HCT116 (cell line): ENCODE data around the gene SGMS1. TPM values are rescaled to one million over a fixed set of nuclear protein-coding genes. Genes with fewer than 3 reads are reported as not detected.

Experiments
- ATAC-seq: fragments of 200-7000 bp; cut with Tn5 transposase; 2 replicates; pipeline ENCODE4 v1.9.1; 2020; ENCODE audit warnings: mild to moderate bottlenecking, moderate library complexity
- BruUV-seq: library from RNA; stranded (reverse); fragments of 400-500 nt; replicated peaks from 2 replicates; lab custom pipeline; 2021; lab: Mats Ljungman, UMichigan
- CTCF ChIA-PET: fragments of 300-600 bp; sonication (Branson Sonifier 250); formaldehyde crosslinking; loops from one replicate; lab custom pipeline; 2021; ENCODE audit warnings: antibody characterized with exemption; lab: Charles Lee
- POLR2A ChIA-PET: fragments of 300-600, 350-600 bp; sonication (Branson Sonifier 250); formaldehyde crosslinking; loops from one replicate; lab custom pipeline; 2021; ENCODE audit warnings: antibody characterized with exemption; lab: Charles Lee
- RAD21 ChIA-PET, 2 experiments: fragments of 300-600 bp; sonication (Branson Sonifier 250); formaldehyde crosslinking; loops; one replicate each; lab custom pipeline; 2023; ENCODE audit warnings: low total read pairs in 2 of 2; ENCODE audit not compliant: uncharacterized antibody in 2 of 2, unreplicated experiment in 2 of 2, low non-redundant PET in 1 of 2; lab: Charles Lee
- DNase-seq: peaks from one replicate; pipeline ENCODE4 v3.0.0-alpha.2; 2010; ENCODE audit warnings: low read depth, low spot score
- H2AFZ ChIP-seq: fragments of 200-600 bp; shearing (Covaris generic), sonication (generic); 2 replicates; pipeline ENCODE4 v1.6.1; 2017; ENCODE audit warnings: low read depth, mixed run types, mixed read lengths, antibody characterized with exemption, low read length; ENCODE audit not compliant: poor library complexity, severe bottlenecking
- H3K27ac ChIP-seq: 2 replicates; pipeline ENCODE4 v1.5.1; 2012; ENCODE audit warnings: low read depth, low read length
- H3K27me3 ChIP-seq: fragments of 200-600 bp; sonication (generic); 2 replicates; pipeline ENCODE4 v1.6.1; 2016; ENCODE audit warnings: mixed run types, low read length, mixed read lengths; ENCODE audit not compliant: insufficient read depth
- H3K36me3 ChIP-seq, 2 experiments: fragments of 200-500 bp in 1 of 2; fragments of 200-600 bp in 1 of 2; sonication (Bioruptor generic) in 1 of 2; sonication (generic) in 1 of 2; 2 replicates each; pipeline versions ENCODE4 v1.5.1 to v1.6.1; 2014 to 2016; ENCODE audit warnings: low read length in 2 of 2, inconsistent platforms in 1 of 2, mixed read lengths in 1 of 2, mixed run types in 1 of 2; ENCODE audit not compliant: insufficient read depth in 2 of 2, control insufficient read depth in 1 of 2
- H3K4me1 ChIP-seq, 2 experiments: fragments of 200-600 bp in 1 of 2; sonication (generic) in 1 of 2; 2 replicates each; pipeline versions ENCODE4 v1.5.1 to v1.6.1; 2012 to 2017; ENCODE audit warnings: low read length in 2 of 2, inconsistent platforms in 1 of 2, mild to moderate bottlenecking in 1 of 2, mixed read lengths in 1 of 2, mixed run types in 1 of 2, moderate library complexity in 1 of 2; ENCODE audit not compliant: insufficient read depth in 2 of 2, control insufficient read depth in 1 of 2
- H3K4me2 ChIP-seq: fragments of 200-600 bp; sonication (generic); 2 replicates; pipeline ENCODE4 v1.6.1; 2017; ENCODE audit warnings: mixed run types, low read length, mixed read lengths
- H3K4me3 ChIP-seq, 2 experiments: fragments of 200-600 bp in 1 of 2; sonication (generic) in 1 of 2; replicated peaks in 1 of 2; 2 replicates each; pipeline ENCODE4 v1.5.1; 2011 to 2016; ENCODE audit warnings: low read length in 2 of 2, control low read depth in 1 of 2, low read depth in 1 of 2, mild to moderate bottlenecking in 1 of 2, mixed read lengths in 1 of 2, mixed run types in 1 of 2
- H3K79me2 ChIP-seq: fragments of 200-600 bp; sonication (generic); 2 replicates; pipeline ENCODE4 v1.6.1; 2017; ENCODE audit warnings: mild to moderate bottlenecking, mixed run types, low read length, moderate library complexity, mixed read lengths; ENCODE audit not compliant: insufficient read depth
- H3K9ac ChIP-seq: fragments of 200-600 bp; sonication (generic); 2 replicates; pipeline ENCODE4 v1.6.1; 2016; ENCODE audit warnings: low read length, mixed read lengths
- H3K9me2 ChIP-seq: fragments of 200-600 bp; sonication (generic), shearing (Covaris generic); 2 replicates; pipeline ENCODE4 v1.6.1; 2017; ENCODE audit warnings: mixed run types, mild to moderate bottlenecking, moderate library complexity; ENCODE audit not compliant: insufficient read depth
- H3K9me3 ChIP-seq, 2 experiments: fragments of 200-500 bp in 1 of 2; fragments of 200-600 bp in 1 of 2; sonication (Bioruptor generic) in 1 of 2; sonication (generic) in 1 of 2; 2 replicates each; pipeline ENCODE4 v1.6.1; 2014 to 2017; ENCODE audit warnings: low read length in 2 of 2, mixed read lengths in 2 of 2, inconsistent platforms in 1 of 2, low read depth in 1 of 2, mild to moderate bottlenecking in 1 of 2, mixed run types in 1 of 2, moderate library complexity in 1 of 2; ENCODE audit not compliant: control insufficient read depth in 1 of 2, insufficient read depth in 1 of 2
- H4K20me1 ChIP-seq: fragments of 200-600 bp; sonication (generic), shearing (Covaris generic); 2 replicates; pipeline ENCODE4 v1.6.1; 2017; ENCODE audit warnings: mixed run types, mild to moderate bottlenecking, moderate library complexity; ENCODE audit not compliant: insufficient read depth
- CBX3 ChIP-seq: IDR thresholded peaks from 2 replicates; pipeline ENCODE4 v1.6.1; 2012; ENCODE audit warnings: low read depth
- CEBPB ChIP-seq: IDR thresholded peaks from 2 replicates; pipeline ENCODE4 v1.6.1; 2012; ENCODE audit warnings: low read depth
- EGR1 ChIP-seq: IDR thresholded peaks from 2 replicates; pipeline ENCODE4 v1.6.1; 2012; ENCODE audit warnings: low read depth
- ELF1 ChIP-seq: IDR thresholded peaks from 2 replicates; pipeline ENCODE4 v1.6.1; 2012; ENCODE audit warnings: low read depth, borderline replicate concordance
- EZH2 ChIP-seq: fragments of 200-600 bp; sonication (generic); IDR thresholded peaks from 2 replicates; pipeline ENCODE4 v1.6.1; 2017; ENCODE audit warnings: antibody characterized with exemption, mixed run types
- FOSL1 ChIP-seq: IDR thresholded peaks from 2 replicates; pipeline ENCODE4 v1.6.1; 2012; ENCODE audit warnings: low read depth
- JUND ChIP-seq: IDR thresholded peaks from 2 replicates; pipeline ENCODE4 v1.6.1; 2012
- RAD21 ChIP-seq: IDR thresholded peaks from 2 replicates; pipeline ENCODE4 v1.6.1; 2012; ENCODE audit warnings: low read depth, mild to moderate bottlenecking
- SIN3A ChIP-seq: IDR thresholded peaks from 2 replicates; pipeline ENCODE4 v1.6.1; 2012; ENCODE audit warnings: low read depth
- SRF ChIP-seq: IDR thresholded peaks from 2 replicates; pipeline ENCODE4 v1.6.1; 2012; ENCODE audit warnings: low read depth
- TCF7L2 ChIP-seq: IDR thresholded peaks from 2 replicates; pipeline ENCODE4 v1.7.0; 2011; ENCODE audit warnings: borderline replicate concordance, inconsistent platforms; ENCODE audit not compliant: insufficient read depth, insufficient read length; ENCODE audit errors: extremely low read depth
- YY1 ChIP-seq: IDR thresholded peaks from 2 replicates; pipeline ENCODE4 v1.6.1; 2011; ENCODE audit warnings: low read length, low read depth, moderate library complexity, mild to moderate bottlenecking; ENCODE audit not compliant: insufficient replicate concordance; ENCODE audit errors: extremely low read depth
- ZFX ChIP-seq: fragments of 450-650 bp; IDR thresholded peaks from 2 replicates; pipeline ENCODE4 v1.6.1; 2017
- ZNF274 ChIP-seq: fragments of 200-500 bp; sonication (Bioruptor generic); IDR thresholded peaks from 2 replicates; pipeline ENCODE4 v1.6.1; 2014; ENCODE audit warnings: mild to moderate bottlenecking, low read depth, low read length, inconsistent platforms
- intact Hi-C: fragments of 100-400 bp; cut with micrococcal nuclease; formaldehyde crosslinking; loops from 2 replicates; pipeline ENCODE4 v1.10.0; 2022
- total RNA-seq: library from RNA; stranded (reverse); gene quantifications from one replicate; pipeline ENCODE4 v1.2.1, GENCODE V29; 2021; ENCODE audit not compliant: unreplicated experiment
- TF ChIP-seq, protein P1 (sequence below): IDR thresholded peaks from 2 replicates; pipeline ENCODE4 v1.6.1; 2011; ENCODE audit warnings: mild to moderate bottlenecking, low read length, moderate library complexity; ENCODE audit not compliant: insufficient replicate concordance; ENCODE audit errors: extremely low read depth
- TF ChIP-seq, protein P2 (sequence below): IDR thresholded peaks from 2 replicates; pipeline ENCODE4 v1.6.1; 2012; ENCODE audit warnings: low read depth
- TF ChIP-seq, protein P3 (sequence below), 3 experiments: fragments of 200-600 bp in 1 of 3; sonication (generic) in 1 of 3; IDR thresholded peaks in 2 of 3; conservative IDR thresholded peaks in 1 of 3; 2 replicates each; pipeline ENCODE4 v1.5.1; 2012 to 2017; ENCODE audit warnings: low read depth in 2 of 3, low read length in 2 of 3, antibody characterized with exemption in 1 of 3, borderline replicate concordance in 1 of 3, control low read depth in 1 of 3, mild to moderate bottlenecking in 1 of 3, mixed read lengths in 1 of 3, mixed run types in 1 of 3, moderate library complexity in 1 of 3; ENCODE audit not compliant: insufficient read depth in 1 of 3

Gene SGMS1
- total RNA-seq, 1 experiment from 2014 or later = 29.1 TPM

DNA sequence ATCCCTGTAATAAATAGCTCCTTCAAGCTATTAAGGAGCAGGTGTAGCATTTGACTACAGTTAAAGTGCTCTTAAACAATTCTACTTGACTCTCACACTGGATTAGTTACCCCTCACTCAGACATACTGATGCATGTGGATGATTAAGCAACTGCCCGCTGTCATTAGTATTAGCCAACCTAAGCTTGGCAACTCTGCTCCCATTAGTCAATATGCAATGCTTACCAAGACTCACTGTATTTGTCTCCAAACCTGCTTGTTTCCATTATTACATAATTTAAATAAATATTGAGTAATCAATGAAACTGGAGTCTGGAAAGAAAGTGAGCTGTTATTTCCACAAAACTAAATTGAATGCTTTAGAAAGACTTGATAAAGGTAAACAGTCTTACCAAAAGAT is 228.5 kb downstream of the SGMS1 start:
- H3K36me3 ChIP-seq = no peaks in the 10 kb centered on the region
- no peak overlapping the region for H2AFZ ChIP-seq
- H3K27me3 ChIP-seq = no peaks in the 10 kb centered on the region
- no peaks in the 10 kb centered on the region for H3K9me3 ChIP-seq
- no peak overlapping the region for H3K4me2 ChIP-seq
- ChIA-PET CTCF (no interaction called here), RAD21 (no interaction called here), POLR2A (no interaction called here)
- H3K79me2 ChIP-seq = peaks cover 32% of the 10 kb centered on the region
- H3K27ac ChIP-seq = no peak overlapping the region
- intact Hi-C loops = no loop called here
- H3K4me1 ChIP-seq = peaks cover 25 to 36% of the 10 kb centered on the region in 2 experiments
- TF ChIP-seq ZFX = no peak
- TF ChIP-seq ELF1 = no peak
- TF ChIP-seq RAD21 = no peak
- no peak for TF ChIP-seq SIN3A
- TF ChIP-seq, protein P1, sequence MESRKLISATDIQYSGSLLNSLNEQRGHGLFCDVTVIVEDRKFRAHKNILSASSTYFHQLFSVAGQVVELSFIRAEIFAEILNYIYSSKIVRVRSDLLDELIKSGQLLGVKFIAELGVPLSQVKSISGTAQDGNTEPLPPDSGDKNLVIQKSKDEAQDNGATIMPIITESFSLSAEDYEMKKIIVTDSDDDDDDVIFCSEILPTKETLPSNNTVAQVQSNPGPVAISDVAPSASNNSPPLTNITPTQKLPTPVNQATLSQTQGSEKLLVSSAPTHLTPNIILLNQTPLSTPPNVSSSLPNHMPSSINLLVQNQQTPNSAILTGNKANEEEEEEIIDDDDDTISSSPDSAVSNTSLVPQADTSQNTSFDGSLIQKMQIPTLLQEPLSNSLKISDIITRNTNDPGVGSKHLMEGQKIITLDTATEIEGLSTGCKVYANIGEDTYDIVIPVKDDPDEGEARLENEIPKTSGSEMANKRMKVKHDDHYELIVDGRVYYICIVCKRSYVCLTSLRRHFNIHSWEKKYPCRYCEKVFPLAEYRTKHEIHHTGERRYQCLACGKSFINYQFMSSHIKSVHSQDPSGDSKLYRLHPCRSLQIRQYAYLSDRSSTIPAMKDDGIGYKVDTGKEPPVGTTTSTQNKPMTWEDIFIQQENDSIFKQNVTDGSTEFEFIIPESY = no peak
- TF ChIP-seq EGR1 = no peak
- no peak for TF ChIP-seq EZH2
- TF ChIP-seq YY1 = no peak
- no peak for TF ChIP-seq CEBPB
- TF ChIP-seq SRF = no peak
- no peak for TF ChIP-seq CBX3
- TF ChIP-seq ZNF274 = no peak
- TF ChIP-seq, protein P2, sequence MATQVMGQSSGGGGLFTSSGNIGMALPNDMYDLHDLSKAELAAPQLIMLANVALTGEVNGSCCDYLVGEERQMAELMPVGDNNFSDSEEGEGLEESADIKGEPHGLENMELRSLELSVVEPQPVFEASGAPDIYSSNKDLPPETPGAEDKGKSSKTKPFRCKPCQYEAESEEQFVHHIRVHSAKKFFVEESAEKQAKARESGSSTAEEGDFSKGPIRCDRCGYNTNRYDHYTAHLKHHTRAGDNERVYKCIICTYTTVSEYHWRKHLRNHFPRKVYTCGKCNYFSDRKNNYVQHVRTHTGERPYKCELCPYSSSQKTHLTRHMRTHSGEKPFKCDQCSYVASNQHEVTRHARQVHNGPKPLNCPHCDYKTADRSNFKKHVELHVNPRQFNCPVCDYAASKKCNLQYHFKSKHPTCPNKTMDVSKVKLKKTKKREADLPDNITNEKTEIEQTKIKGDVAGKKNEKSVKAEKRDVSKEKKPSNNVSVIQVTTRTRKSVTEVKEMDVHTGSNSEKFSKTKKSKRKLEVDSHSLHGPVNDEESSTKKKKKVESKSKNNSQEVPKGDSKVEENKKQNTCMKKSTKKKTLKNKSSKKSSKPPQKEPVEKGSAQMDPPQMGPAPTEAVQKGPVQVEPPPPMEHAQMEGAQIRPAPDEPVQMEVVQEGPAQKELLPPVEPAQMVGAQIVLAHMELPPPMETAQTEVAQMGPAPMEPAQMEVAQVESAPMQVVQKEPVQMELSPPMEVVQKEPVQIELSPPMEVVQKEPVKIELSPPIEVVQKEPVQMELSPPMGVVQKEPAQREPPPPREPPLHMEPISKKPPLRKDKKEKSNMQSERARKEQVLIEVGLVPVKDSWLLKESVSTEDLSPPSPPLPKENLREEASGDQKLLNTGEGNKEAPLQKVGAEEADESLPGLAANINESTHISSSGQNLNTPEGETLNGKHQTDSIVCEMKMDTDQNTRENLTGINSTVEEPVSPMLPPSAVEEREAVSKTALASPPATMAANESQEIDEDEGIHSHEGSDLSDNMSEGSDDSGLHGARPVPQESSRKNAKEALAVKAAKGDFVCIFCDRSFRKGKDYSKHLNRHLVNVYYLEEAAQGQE = no peak
- TF ChIP-seq JUND = no peak
- TF ChIP-seq, protein P3, sequence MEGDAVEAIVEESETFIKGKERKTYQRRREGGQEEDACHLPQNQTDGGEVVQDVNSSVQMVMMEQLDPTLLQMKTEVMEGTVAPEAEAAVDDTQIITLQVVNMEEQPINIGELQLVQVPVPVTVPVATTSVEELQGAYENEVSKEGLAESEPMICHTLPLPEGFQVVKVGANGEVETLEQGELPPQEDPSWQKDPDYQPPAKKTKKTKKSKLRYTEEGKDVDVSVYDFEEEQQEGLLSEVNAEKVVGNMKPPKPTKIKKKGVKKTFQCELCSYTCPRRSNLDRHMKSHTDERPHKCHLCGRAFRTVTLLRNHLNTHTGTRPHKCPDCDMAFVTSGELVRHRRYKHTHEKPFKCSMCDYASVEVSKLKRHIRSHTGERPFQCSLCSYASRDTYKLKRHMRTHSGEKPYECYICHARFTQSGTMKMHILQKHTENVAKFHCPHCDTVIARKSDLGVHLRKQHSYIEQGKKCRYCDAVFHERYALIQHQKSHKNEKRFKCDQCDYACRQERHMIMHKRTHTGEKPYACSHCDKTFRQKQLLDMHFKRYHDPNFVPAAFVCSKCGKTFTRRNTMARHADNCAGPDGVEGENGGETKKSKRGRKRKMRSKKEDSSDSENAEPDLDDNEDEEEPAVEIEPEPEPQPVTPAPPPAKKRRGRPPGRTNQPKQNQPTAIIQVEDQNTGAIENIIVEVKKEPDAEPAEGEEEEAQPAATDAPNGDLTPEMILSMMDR (IDR thresholded peaks at IDR 0.05 in 2 of 3, conservative IDR thresholded peaks at IDR 0.05 in 1 of 3; ENCODE audit: borderline replicate concordance in 1 of 3, insufficient read depth in 1 of 3, low read depth in 2 of 3, low read length in 2 of 3) = no peak
- no peak for TF ChIP-seq FOSL1
- TF ChIP-seq TCF7L2 = no peak
- no peaks in the 10 kb centered on the region for H3K9me2 ChIP-seq
- BruUV-seq = no TSS peak
- no peak for DNase-seq
- H3K4me3 ChIP-seq = no peak overlapping the region
- no peaks in the 10 kb centered on the region for H4K20me1 ChIP-seq
- ATAC-seq = no peak
- no peak overlapping the region for H3K9ac ChIP-seq
